Hepatocyte (in vitro differentiated cells): ENCODE data around the gene NR6A1. TPM values are rescaled to one million over a fixed set of nuclear protein-coding genes. Genes with fewer than 3 reads are reported as not detected.

Experiments used
- DNase-seq: peaks from one replicate; pipeline ENCODE4 v3.0.0-alpha.2; 2016; ENCODE audit warnings: low spot score
- H2AFZ ChIP-seq: fragments of 200-600 bp; sonication (generic); 2 replicates; pipeline ENCODE4 v1.6.0; 2016; ENCODE audit warnings: antibody characterized with exemption, mild to moderate bottlenecking
- H3K27ac ChIP-seq: fragments of 200-600 bp; sonication (generic); 2 replicates; pipeline ENCODE4 v1.5.1; 2016; ENCODE audit warnings: mild to moderate bottlenecking
- H3K27me3 ChIP-seq: fragments of 200-600 bp; sonication (generic); 2 replicates; pipeline ENCODE4 v1.6.1; 2016
- H3K36me3 ChIP-seq: fragments of 200-600 bp; sonication (generic); replicated peaks from 2 replicates; pipeline ENCODE4 v1.5.1; 2016; ENCODE audit warnings: low read depth; ENCODE audit not compliant: insufficient read depth
- H3K4me1 ChIP-seq: fragments of 200-600 bp; sonication (generic); 2 replicates; pipeline ENCODE4 v1.5.1; 2016; ENCODE audit warnings: mild to moderate bottlenecking, moderate library complexity; ENCODE audit not compliant: insufficient read depth
- H3K4me2 ChIP-seq: fragments of 200-600 bp; sonication (generic); 2 replicates; pipeline ENCODE4 v1.6.0; 2016
- H3K4me3 ChIP-seq: fragments of 200-600 bp; sonication (generic); 2 replicates; pipeline ENCODE4 v1.5.1; 2016; ENCODE audit warnings: mild to moderate bottlenecking
- H3K79me2 ChIP-seq: fragments of 200-600 bp; sonication (generic); 2 replicates; pipeline ENCODE4 v1.6.0; 2017; ENCODE audit warnings: mild to moderate bottlenecking
- H3K9me2 ChIP-seq: fragments of 200-600 bp; sonication (generic); replicated peaks from 2 replicates; pipeline ENCODE4 v1.6.0; 2017; ENCODE audit warnings: mild to moderate bottlenecking; ENCODE audit not compliant: insufficient read depth
- H3K9me3 ChIP-seq: fragments of 200-600 bp; sonication (generic); 2 replicates; pipeline ENCODE4 v1.5.1; 2016; ENCODE audit warnings: low read depth, mild to moderate bottlenecking
- H4K20me1 ChIP-seq: fragments of 200-600 bp; sonication (generic); 2 replicates; pipeline ENCODE4 v1.6.0; 2016; ENCODE audit warnings: mild to moderate bottlenecking; ENCODE audit not compliant: insufficient read depth, poor library complexity, severe bottlenecking
- EZH2 ChIP-seq: fragments of 200-600 bp; sonication (generic); IDR thresholded peaks from 2 replicates; pipeline ENCODE4 v1.6.1; 2016; ENCODE audit warnings: antibody characterized with exemption, mild to moderate bottlenecking, borderline replicate concordance
- EZH2phosphoT487 ChIP-seq: fragments of 200-600 bp; sonication (generic); IDR thresholded peaks from one replicate; pipeline ENCODE4 v1.6.1; 2018; ENCODE audit warnings: antibody characterized with exemption, mild to moderate bottlenecking, low read depth, moderate library complexity; ENCODE audit not compliant: unreplicated experiment, severe bottlenecking
- WGBS: methylation state at CpG from one replicate; pipeline ENCODE4 v1.1.6; 2016; ENCODE audit warnings: low lambda C conversion rate; ENCODE audit errors: missing lambda C conversion rate; 5-methylcytosine and 5-hydroxymethylcytosine counted together
- microRNA-seq: library from miRNA; unstranded; fragments of <30 nt; microRNA quantifications from one replicate; pipeline ENCODE4, GENCODE V29; 2017
- polyA plus RNA-seq: library from polyadenylated mRNA; unstranded; fragments of >200 nt; fragmentation: Nextera tagmentation; extraction: Ambion mirVana; gene quantifications from 2 replicates; pipeline ENCODE4 v1.2.1, GENCODE V29; 2016
- small RNA-seq: library from RNA; depleted of rRNA; stranded (forward); fragments of <200 nt; gene quantifications from one replicate; pipeline ENCODE3, GENCODE V24; 2014
- total RNA-seq: library from RNA; depleted of rRNA; stranded (reverse); fragments of >200 nt; gene quantifications from 2 replicates; pipeline ENCODE4 v1.2.3, GENCODE V29; 2014
- TF ChIP-seq, protein P1 (sequence below): fragments of 200-600 bp; sonication (generic); IDR thresholded peaks from 2 replicates; pipeline ENCODE4 v1.5.1; 2016; ENCODE audit warnings: antibody characterized with exemption, mild to moderate bottlenecking; ENCODE audit not compliant: poor library complexity

The NR6A1 gene
- total and polyA plus RNA-seq, 2 experiments from 2014 or later, result 1.2 to 4.0 TPM

DNA sequence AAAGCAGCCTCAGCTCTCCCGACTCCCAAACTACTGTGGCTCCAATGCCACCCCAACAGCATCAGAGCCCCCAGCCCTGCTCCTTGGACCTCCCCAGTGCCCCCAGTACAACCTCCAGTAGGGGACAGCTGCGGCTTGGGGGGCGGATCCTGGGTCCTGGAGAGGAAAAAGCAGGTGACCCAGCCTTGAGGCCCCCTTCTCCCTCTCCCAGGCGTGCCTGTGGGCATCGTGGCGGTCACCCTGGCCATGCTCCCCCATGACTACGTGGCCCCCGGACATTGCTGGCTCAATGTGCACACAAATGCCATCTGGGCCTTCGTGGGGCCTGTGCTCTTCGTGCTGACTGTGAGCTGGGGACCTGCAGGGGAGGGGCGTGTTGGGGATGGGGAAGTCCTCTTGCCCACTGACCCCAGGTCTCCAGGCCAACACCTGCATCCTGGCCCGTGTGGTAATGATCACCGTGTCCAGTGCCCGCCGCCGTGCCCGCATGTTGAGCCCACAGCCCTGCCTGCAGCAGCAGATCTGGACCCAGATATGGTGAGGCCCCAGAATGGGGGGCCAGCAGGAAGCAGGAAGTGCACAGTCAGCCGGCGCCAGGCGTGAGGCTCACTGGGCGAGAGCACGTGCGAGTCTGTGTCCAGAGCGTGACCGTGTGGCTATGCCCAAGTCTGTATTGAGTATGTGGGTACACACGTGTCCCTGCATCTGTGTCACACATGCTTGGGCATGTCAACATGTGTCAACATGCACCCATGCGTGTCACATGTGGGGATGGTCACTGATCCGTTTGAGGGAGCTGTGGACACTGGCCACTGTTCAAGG, 301.9 kb downstream of the NR6A1 start:
- DNase-seq, result no peak
- H3K9me3 ChIP-seq, result no peaks in the 10 kb centered on the region
- 90% methylated on average over 28 of the region's 28 CpGs for WGBS
- H3K27me3 ChIP-seq, result no peaks in the 10 kb centered on the region
- no peaks in the 10 kb centered on the region for H3K36me3 ChIP-seq
- H3K4me3 ChIP-seq, result no peak overlapping the region
- H3K4me2 ChIP-seq, result no peak overlapping the region
- no peak for TF ChIP-seq EZH2phosphoT487
- TF ChIP-seq EZH2, result no peak
- TF ChIP-seq, protein P1, sequence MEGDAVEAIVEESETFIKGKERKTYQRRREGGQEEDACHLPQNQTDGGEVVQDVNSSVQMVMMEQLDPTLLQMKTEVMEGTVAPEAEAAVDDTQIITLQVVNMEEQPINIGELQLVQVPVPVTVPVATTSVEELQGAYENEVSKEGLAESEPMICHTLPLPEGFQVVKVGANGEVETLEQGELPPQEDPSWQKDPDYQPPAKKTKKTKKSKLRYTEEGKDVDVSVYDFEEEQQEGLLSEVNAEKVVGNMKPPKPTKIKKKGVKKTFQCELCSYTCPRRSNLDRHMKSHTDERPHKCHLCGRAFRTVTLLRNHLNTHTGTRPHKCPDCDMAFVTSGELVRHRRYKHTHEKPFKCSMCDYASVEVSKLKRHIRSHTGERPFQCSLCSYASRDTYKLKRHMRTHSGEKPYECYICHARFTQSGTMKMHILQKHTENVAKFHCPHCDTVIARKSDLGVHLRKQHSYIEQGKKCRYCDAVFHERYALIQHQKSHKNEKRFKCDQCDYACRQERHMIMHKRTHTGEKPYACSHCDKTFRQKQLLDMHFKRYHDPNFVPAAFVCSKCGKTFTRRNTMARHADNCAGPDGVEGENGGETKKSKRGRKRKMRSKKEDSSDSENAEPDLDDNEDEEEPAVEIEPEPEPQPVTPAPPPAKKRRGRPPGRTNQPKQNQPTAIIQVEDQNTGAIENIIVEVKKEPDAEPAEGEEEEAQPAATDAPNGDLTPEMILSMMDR, result no peak
- no peak overlapping the region for H2AFZ ChIP-seq
- no peaks in the 10 kb centered on the region for H3K4me1 ChIP-seq
- no peaks in the 10 kb centered on the region for H3K79me2 ChIP-seq
- H4K20me1 ChIP-seq, result no peaks in the 10 kb centered on the region
- H3K9me2 ChIP-seq, result no peaks in the 10 kb centered on the region
- H3K27ac ChIP-seq, result no peak overlapping the region

DNA sequence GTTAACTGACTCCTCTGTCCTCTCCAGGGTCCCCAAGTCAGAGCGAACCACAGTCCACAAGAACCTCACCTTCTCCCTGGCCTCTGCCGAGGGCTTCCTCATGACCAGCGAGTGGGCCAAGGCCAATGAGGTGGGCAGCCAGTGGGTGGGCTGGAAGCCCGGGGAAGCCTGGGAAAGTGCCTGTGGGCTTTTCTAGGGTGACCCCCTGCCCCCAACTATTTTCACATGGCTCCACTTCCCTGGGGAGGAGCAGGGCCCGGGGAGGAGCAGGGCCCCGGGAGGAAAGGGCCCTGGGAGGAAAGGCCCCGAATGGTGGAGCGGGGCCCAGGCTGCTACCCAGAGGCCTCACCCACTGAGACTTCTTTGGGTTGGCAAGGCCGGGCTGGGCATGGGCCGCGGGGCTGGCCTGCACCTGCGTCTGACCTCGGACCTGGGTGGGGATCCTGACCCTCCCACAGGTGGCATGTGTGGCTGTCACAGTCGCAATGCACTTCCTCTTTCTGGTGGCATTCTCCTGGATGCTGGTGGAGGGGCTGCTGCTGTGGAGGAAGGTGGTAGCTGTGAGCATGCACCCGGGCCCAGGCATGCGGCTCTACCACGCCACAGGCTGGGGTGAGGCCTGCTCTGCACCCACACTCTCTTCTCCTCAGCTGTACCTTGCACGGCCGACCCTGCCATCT, 302.9 kb downstream of the NR6A1 start:
- no peak overlapping the region for H3K4me3 ChIP-seq
- no peaks in the 10 kb centered on the region for H3K9me2 ChIP-seq
- H4K20me1 ChIP-seq, result no peaks in the 10 kb centered on the region
- H3K27me3 ChIP-seq, result peaks cover 2% of the 10 kb centered on the region
- no peak overlapping the region for H3K4me2 ChIP-seq
- no peak overlapping the region for H3K27ac ChIP-seq
- 94% methylated on average over 17 of the region's 19 CpGs for WGBS
- no peaks in the 10 kb centered on the region for H3K9me3 ChIP-seq
- H3K4me1 ChIP-seq, result no peaks in the 10 kb centered on the region
- DNase-seq, result no peak
- H3K36me3 ChIP-seq, result no peaks in the 10 kb centered on the region
- no peaks in the 10 kb centered on the region for H3K79me2 ChIP-seq
- no peak overlapping the region for H2AFZ ChIP-seq
- TF ChIP-seq, protein P1, result no peak
- TF ChIP-seq EZH2phosphoT487, result no peak
- TF ChIP-seq EZH2, result no peak

DNA sequence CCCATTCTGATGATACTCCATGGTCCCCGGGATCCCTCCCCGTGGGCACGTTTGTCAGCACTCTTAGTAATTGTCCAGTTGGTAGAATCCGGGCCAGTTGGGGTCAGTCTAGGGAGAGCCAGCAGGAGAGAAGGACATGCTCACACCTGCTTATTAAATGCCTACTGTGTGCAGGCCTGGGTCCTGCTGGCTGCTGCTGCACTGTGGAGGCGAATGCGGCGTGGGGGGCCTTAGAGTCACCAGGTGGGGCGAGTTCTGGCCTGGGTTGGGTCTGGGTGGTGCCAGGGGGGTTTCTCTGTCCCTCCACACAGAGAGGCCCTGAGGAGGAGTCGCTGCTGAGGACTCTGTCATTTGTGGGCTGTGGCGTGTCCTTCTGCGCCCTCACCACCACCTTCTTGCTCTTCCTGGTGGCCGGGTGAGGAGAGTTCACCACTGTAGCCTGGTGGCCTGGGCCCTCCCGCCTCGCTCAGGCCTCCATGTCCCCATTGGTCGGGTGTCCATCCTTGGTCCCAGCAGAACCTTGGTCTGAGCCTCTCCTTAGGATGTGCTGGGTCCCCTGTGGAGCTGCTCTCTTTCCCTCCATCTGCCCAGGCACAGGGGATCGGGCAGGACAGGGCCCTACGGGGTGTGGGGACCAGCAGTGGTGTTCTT, 303.6 kb downstream of the NR6A1 start:
- no peak overlapping the region for H3K4me2 ChIP-seq
- H3K79me2 ChIP-seq, result no peaks in the 10 kb centered on the region
- H3K27ac ChIP-seq, result no peak overlapping the region
- DNase-seq, result no peak
- WGBS, result 92% methylated on average over 17 of the region's 17 CpGs
- H3K27me3 ChIP-seq, result peaks cover 9% of the 10 kb centered on the region
- no peaks in the 10 kb centered on the region for H3K4me1 ChIP-seq
- no peaks in the 10 kb centered on the region for H3K9me3 ChIP-seq
- no peaks in the 10 kb centered on the region for H4K20me1 ChIP-seq
- no peaks in the 10 kb centered on the region for H3K9me2 ChIP-seq
- no peak overlapping the region for H3K4me3 ChIP-seq
- no peak for TF ChIP-seq EZH2
- TF ChIP-seq, protein P1, result no peak
- TF ChIP-seq EZH2phosphoT487, result no peak
- H3K36me3 ChIP-seq, result no peaks in the 10 kb centered on the region
- no peak overlapping the region for H2AFZ ChIP-seq

Small RNA genes within 50 kb of the gene (microRNA-seq; reads per million reads assigned to microRNA genes)
- gene MIR181A2 (1,085 reads per million, percentile 80 among the genes with 10 or more reads in this experiment), gene MIR181B2 (3,153 reads per million, percentile 87 among the genes with 10 or more reads in this experiment)

Small RNA genes within 50 kb of the gene (small RNA-seq; reads per million reads assigned to genes)
- gene MIR181A2 (130 reads per million, percentile 98 among the genes with 10 or more reads in this experiment), gene MIR181B2 (46.0 reads per million, percentile 97 among the genes with 10 or more reads in this experiment), gene RN7SL302P (not detected)

Other genes starting within 250 kb of the NR6A1 start
- gene OLFML2A, start 5.8 kb upstream of the NR6A1 start, total RNA-seq, result 2.6 and 3.4 TPM in 2 replicates
- gene OLFML2A, start 5.8 kb upstream of the NR6A1 start, polyA plus RNA-seq, result 1.2 and 2.2 TPM in 2 replicates
- gene WDR38, start 82.1 kb upstream of the NR6A1 start, total RNA-seq, result not detected in 2 replicates
- gene WDR38, start 82.1 kb upstream of the NR6A1 start, polyA plus RNA-seq, result not detected in 2 replicates
- gene RPL35, start 90.6 kb upstream of the NR6A1 start, total RNA-seq, result 1,257 and 1,574 TPM in 2 replicates
- 927 and 1,057 TPM in 2 replicates for gene RPL35, start 90.6 kb upstream of the NR6A1 start, polyA plus RNA-seq
- 40.3 and 44.0 TPM in 2 replicates for gene ARPC5L, start 90.8 kb upstream of the NR6A1 start, total RNA-seq
- gene ARPC5L, start 90.8 kb upstream of the NR6A1 start, polyA plus RNA-seq, result 84.4 and 95.5 TPM in 2 replicates
- gene GOLGA1, start 169.8 kb upstream of the NR6A1 start, total RNA-seq, result 12.9 and 15.2 TPM in 2 replicates
- 10.1 and 13.8 TPM in 2 replicates for gene GOLGA1, start 169.8 kb upstream of the NR6A1 start, polyA plus RNA-seq